NCI-H1092 (cell line): ENCODE data around the gene RETREG1.
"Not testable (repeated sequence)": the region's sequence is repeated elsewhere in the genome, so short reads cannot be mapped to it uniquely, and the experiment has no call there.

Source experiments
- DNase-seq: peaks from one replicate; lab custom pipeline; 2025; lab: John Stamatoyannopoulos, UW

The RETREG1 gene

DNA sequence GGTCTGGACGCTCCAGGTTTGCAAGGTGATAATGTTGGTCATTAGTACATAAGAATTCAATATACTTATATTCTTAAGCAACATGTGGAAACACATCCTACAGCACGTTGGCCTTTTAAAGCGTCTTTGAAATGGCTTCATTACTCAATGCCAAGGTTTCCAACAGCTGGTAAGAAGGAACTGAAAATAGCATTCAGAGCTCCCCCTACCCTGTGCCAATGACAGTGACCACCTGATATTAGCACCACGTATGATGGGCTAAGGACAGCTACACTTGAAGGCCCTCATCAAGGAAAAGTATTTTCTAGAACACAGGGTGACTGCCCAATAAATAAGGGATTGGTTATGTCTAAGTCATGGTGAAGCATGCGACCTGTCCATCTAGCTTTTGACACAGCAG, 161.1 kb downstream of the RETREG1 start:
- no peak for DNase-seq

DNA sequence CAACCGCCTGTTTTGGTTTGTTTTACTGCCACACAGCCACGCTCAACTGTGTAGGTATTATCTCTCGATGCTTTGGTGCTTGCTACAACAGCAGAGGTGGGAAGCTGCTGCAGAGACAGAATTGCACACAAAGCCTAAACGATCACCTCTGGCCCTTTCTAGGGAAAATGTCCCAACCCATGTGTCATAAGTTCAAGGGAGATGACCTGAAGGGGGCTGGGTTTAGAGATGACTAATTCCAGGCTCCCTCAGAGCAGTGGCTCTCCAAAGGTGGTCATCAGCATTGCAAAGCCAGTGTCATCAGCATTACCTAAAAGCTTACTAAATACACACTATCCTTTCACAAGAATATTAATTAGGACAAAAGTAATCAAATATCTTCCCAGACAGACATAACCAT, 162.1 kb downstream of the RETREG1 start:
- no peak for DNase-seq

DNA sequence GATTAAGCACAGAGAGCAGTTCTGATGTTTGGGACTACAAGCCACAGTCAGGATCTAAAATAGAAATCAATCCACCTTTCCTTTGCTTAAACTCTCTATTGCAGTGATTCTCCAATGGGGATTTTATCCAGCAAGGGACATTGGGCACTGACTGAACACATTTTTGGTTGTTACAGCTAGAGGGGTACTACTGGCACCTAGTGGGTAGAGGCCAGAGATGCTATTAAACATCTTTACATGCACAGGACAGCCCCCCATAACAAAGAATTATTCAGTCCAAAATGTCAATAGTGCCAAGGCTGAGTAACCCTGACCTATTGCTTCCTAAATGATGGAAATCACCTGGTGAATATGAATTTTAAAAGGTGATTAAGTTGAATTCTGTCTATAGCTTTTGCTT, 163.2 kb downstream of the RETREG1 start:
- no peak for DNase-seq

DNA sequence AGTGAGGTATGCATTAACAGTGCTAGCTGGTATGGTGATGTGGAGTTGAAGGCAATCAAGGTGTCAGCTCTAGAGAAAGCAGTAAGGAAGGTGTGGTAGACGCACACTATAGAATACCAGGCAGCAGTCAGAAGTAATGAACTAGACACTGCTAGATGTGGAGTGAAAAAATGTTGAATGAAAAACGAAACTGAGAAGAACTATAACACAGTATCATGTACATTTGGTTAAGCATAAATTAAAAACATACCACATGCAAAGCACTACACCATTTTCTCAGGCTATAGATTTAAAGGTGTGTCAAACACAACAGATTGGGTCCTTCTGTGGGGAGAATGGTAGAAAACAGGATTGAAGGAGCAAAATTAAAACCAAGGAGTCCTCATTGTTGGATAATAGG, 166.6 kb downstream of the RETREG1 start:
- no peak for DNase-seq

DNA sequence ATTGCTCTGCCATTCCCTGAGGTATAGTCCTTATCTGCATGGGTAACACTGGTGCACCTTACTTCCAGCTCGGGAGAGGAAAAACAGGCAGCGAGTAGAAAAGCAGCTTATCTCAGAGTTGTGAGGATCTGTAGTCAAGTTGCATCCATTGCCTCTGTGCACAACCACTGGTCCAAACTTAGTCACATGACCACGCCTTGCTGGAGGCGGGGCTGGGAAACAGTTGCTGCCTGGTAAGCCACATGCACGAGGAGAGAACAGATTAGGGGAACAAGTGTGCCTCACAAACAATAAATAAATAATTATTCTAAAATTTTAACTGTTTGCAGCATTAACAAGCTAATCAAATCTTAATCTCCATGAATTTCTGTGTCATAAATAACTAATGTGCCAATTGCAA, 169.8 kb downstream of the RETREG1 start:
- no peak for DNase-seq

DNA sequence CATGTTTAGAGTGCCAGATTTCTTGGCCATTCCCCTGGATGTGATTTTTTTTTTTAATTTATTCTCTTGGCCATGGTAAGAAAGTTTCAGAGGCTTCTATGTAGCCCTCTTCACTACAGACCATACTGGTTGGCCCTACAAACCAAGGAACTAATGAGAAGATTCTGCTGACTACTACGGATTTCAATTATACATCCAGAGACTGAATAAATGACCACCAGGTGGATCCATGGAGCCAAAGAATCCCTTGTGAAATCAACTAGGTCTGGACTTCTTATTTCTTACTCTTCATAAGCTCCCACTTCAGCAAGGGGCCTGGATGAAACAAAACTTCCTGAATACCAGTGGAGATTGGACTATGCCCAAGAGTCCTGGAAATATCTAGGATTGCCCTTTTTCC, 178.8 kb downstream of the RETREG1 start:
- no peak for DNase-seq

DNA sequence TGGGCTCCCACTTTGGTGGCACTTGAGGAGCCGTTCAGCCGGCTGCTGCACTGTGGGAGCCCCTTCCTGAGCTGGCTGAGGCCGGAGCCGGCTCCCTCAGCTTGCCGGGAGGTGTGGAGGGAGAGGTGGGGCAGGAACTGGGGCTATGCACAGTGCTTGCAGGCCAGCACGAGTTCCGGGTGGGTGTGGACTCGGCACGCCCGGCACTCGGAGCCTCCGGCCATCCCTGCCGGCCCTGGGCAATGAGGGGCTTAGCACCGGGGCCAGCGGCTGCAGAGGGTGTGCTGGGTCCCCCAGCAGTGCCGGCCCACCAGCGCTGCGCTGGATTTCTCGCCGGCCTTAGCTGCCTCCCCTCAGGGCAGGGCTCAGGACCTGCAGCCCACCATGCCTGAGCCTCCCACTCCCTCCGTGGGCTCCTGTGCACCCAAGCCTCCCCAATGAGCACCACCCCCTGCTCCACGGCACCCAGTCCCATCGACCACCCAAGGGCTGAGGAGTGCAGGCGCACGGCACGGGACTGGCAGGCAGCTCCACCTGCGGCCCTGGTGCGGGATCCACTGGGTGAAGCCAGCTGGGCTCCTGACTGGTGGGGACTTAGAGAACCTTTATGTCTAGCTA, 180.6 kb downstream of the RETREG1 start:
- DNase-seq: not testable (repeated sequence)

DNA sequence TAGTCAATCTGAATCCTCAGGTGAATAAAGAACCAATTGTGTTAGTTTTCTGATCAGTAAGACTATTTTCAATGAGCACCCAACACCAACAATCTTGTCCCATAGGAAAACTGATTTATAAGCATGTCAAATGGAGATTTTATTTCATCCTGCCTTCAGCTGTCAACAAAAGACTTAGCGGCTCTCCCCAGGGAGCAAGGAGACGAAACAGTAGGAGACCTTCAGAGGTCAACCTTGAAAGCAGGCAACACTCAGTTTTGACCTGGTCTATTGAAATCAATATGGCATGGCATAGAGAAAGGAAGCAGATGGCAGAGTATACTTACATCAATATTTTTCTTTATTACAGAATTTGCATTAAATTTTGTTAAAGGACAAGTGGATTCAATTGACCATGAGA, 185.3 kb downstream of the RETREG1 start:
- no peak for DNase-seq

DNA sequence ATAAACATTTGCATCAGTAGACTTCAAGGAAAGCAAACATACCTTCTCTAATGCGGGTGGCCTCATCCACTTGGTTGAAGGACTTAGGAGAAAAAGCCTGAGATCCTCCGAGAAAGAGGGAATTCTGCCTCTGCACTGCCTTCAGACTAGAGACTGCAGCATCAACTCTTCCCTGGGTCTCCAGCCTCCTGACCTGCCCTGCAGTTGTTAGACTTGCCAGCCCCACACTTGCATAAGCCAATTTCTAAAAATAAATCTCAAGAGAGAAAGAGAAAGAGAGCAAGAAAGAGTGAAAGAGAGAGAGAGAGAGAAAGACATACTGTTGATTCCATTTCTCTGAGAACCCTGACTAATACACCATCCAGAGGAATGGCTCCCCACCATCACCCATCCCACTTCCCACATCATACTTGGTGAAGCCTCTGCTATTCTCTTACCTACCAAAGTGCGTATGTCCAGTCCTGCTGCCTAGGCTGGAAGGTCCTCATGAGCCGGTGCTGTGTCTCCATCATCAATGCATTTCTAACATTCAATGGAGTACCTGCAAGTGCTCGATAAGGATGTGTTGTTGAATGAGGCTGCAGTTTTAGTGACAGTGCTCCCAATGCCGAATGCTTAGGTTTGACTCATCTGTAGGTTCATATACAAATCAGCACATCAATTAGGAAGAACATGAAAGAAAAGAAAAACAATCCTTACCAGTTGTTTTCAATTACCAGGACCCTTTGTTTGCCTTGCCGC, 186.3 kb downstream of the RETREG1 start:
- DNase-seq: no peak

DNA sequence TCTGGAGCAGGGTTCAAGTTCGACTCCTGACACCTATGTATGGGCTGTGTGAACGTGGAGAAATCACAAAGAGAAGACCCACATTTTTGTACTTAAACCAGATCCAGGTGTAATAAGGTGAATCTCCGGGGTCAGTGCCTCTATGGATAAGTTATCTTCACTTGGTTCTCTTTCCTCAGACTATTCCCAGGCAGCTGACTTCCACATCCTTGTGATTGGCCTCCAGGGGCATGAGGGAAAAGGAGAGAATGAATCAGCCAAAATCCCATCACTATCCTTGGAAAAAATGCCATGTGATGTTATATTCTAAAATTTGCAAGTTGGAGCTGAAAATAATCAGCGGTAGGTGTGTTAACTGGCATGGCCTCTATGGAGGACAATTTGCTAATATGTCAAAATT, 188.4 kb downstream of the RETREG1 start:
- no peak for DNase-seq

DNA sequence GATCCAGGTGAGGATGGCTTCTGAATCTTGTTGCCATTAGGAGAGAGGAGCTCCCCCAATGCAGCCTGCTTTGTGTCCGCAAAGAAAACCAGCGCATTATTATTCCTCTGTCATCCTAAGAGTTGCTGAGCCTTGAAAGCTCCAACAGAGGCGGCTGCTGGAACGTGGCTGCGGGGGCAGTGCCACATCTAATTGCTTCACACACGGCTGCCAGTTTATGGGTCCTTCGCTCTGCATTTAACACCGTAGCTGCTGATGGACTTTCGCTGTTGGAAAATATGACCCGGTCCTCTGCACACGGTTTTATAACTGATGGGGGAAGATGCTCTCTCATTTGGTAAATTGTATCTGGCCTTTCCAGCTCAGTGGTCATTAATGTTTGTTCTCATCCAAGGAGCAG, 189.2 kb downstream of the RETREG1 start:
- DNase-seq: no peak
